ENCODE measurements around the gene UBASH3A.

Gene UBASH3A

DNA sequence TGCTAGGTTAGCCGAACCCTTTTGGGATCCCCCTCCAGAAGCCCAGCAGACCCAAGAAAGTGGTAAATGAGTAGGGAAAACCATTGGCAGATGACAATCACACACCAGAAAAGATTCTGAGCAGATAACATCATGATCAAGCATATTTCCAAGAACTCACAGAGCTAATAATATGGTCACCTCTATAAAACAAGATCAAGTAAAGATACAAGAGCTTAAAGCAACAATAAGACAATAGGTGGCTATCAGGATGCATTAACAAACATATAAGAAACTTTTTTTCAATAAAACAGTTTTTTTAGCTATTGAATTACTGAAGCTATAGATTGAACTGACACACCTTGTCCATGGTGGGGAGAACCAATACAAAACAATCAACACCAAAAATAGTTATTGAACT, 29.0 kb downstream of the UBASH3A start:
- TF ChIP-seq, protein P1, sequence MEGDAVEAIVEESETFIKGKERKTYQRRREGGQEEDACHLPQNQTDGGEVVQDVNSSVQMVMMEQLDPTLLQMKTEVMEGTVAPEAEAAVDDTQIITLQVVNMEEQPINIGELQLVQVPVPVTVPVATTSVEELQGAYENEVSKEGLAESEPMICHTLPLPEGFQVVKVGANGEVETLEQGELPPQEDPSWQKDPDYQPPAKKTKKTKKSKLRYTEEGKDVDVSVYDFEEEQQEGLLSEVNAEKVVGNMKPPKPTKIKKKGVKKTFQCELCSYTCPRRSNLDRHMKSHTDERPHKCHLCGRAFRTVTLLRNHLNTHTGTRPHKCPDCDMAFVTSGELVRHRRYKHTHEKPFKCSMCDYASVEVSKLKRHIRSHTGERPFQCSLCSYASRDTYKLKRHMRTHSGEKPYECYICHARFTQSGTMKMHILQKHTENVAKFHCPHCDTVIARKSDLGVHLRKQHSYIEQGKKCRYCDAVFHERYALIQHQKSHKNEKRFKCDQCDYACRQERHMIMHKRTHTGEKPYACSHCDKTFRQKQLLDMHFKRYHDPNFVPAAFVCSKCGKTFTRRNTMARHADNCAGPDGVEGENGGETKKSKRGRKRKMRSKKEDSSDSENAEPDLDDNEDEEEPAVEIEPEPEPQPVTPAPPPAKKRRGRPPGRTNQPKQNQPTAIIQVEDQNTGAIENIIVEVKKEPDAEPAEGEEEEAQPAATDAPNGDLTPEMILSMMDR (conservative IDR thresholded peaks at IDR 0.05): no peak
- H3K27ac ChIP-seq: no peak overlapping the region

DNA sequence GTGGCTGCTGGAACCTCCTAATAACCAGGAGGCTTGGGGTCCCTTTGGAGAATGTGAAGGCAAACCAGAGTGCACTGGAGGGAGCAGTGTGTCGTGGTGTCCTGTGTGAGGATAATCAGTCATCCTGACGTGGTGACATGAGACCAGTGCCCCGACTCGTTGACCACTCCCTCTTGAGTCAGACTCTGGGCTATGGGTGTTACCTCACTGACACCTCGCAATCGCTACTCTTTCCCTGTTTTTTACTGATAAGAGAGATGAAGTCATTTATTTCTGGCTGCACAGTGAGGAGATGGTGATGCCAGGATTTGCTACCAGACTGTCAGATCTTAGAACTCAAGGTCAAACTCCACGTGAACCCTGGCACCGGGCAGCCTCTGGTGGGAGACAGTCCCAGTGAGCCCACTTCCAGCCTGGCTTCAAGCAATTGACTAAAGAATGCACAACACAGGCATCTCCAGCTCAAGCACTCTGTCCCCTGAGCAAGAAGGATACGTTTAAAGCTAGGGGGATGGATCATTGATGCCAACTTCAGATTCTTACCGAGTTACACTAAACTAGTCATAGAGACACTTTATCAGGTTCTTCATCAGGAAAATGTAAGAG, 30.3 kb downstream of the UBASH3A start:
- no peak overlapping the region for H3K27ac ChIP-seq
- TF ChIP-seq, protein P1 (conservative IDR thresholded peaks at IDR 0.05): no peak

DNA sequence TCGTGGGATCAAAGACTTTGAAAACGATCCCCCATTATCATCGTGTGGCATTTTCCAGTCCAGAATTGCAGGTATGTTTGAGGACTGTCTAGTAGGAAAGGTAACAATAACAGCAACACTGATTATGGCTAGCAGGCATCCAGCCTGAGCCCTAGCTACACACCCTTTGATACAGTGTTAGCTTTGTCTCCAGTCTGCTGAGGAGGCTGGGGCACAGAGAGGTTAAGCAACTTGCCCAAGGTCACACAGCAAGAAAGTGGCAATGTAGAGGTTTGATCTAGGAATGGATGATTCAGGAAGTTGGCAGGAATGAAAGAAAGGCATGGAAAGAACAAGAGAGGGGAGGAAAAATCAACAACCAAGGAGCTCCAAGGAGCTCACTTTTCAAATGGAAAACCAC, 31.2 kb downstream of the UBASH3A start:
- TF ChIP-seq, protein P1 (conservative IDR thresholded peaks at IDR 0.05): no peak
- no peak overlapping the region for H3K27ac ChIP-seq

DNA sequence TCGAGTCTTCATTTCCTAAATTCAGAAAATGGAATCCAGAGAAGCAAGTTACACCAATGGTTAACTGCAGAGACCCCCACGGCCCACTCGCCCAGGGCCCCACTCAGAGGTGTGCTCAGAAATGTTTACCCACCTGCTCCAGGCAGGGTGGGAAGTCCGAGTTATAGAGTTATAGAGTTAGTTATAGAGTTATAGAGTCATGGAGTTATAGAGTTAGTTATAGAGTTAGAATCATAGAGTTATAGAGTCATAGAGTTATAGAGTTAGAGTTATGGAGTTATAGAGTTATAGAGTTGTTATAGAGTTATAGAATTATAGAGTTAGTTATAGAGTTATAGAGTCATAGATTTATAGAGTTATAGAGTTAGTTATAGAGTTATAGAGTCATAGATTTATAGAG, 31.7 kb downstream of the UBASH3A start:
- TF ChIP-seq, protein P1 (conservative IDR thresholded peaks at IDR 0.05): no peak
- H3K27ac ChIP-seq: no peak overlapping the region

DNA sequence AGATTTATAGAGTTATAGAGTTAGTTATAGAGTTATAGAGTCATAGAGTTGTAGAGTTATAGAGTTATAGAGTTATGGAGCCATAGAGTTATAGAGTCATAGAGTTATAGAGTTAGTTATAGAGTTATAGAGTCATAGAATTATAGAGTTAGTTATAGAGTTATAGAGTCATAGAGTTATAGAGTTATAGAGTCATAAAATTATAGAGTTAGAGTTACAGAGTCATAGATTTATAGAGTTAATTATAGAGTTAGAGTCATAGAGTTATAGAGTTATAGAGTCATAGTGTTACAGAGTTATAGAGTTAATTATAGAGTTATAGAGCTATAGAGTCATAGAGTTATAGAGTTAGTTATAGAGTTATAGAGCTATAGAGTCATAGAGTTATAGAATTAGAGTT, 32.1 kb downstream of the UBASH3A start:
- no peak overlapping the region for H3K27ac ChIP-seq
- TF ChIP-seq, protein P1 (conservative IDR thresholded peaks at IDR 0.05): no peak

DNA sequence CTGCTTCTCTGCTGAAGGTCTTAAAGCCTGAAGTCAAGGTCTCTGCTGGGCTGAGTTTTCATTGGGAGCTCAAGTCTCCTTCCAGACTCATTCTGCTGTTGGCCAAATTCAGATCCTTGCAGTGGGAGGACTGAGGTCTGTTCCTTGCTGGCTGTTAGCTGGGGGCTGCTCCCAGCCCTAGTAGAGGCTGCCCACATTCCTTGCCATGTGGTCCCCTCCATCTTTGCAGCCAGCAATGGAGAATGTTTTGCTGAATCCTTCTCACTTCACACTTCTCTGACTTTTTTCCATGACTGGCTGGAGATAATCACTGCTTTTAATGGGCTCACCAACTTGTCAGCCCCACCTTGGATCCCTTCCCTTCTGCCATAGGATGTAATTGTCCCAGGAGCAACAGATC, 33.2 kb downstream of the UBASH3A start:
- H3K27ac ChIP-seq: no peak overlapping the region
- TF ChIP-seq, protein P1 (conservative IDR thresholded peaks at IDR 0.05): no peak

DNA sequence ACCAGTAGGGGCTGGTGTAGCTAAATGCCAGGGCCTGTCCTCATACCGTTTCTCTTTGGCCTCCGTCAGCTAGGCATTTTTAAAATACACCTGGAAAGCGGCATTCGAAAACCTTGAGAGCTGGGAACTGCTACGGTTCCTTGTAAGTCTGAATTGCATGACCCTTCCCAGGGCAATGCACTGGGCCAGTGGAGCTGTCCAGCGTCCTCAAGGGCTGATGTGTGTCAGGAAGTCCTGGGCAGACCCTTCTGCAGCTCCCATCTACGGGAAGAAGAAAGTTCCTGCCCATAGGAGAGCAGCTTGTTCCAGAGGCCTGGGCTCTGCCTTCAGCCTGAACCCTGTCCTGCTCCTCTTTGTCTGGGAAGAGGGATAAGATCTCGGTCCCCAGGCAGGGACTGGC, 34.1 kb downstream of the UBASH3A start:
- TF ChIP-seq, protein P1 (conservative IDR thresholded peaks at IDR 0.05): no peak
- no peak overlapping the region for H3K27ac ChIP-seq

All from VCaP (cell line).